H9 (cell line): ENCODE measurements around the gene CPA4. TPM values are rescaled to one million over a fixed set of nuclear protein-coding genes. Genes with fewer than 3 reads are reported as not detected.

Experiments used
- DNase-seq: peaks from one replicate; pipeline ENCODE4 v3.0.0-alpha.2; 2017
- H2AFZ ChIP-seq: one replicate; pipeline ENCODE4 v1.6.1; 2013; ENCODE audit warnings: mild to moderate bottlenecking, low read length, control low read depth, moderate library complexity
- H2AK5ac ChIP-seq: 2 replicates; pipeline ENCODE4 v1.6.1; 2013; ENCODE audit warnings: low read length, control low read depth, mixed read lengths; ENCODE audit not compliant: insufficient read length
- H2BK120ac ChIP-seq: one replicate; pipeline ENCODE4 v1.6.1; 2013; ENCODE audit warnings: low read depth, mild to moderate bottlenecking, low read length, control low read depth, inconsistent platforms; ENCODE audit not compliant: poor library complexity, severe bottlenecking
- H2BK12ac ChIP-seq: 2 replicates; pipeline ENCODE4 v1.6.1; 2013; ENCODE audit warnings: low read length, control low read depth, mixed read lengths, low read depth; ENCODE audit not compliant: insufficient read length
- H2BK15ac ChIP-seq: 2 replicates; pipeline ENCODE4 v1.6.1; 2013; ENCODE audit warnings: low read depth, low read length, control low read depth
- H2BK20ac ChIP-seq: one replicate; pipeline ENCODE4 v1.6.1; 2013; ENCODE audit warnings: low read depth, mild to moderate bottlenecking, low read length, control low read depth, inconsistent platforms; ENCODE audit not compliant: poor library complexity, severe bottlenecking
- H2BK5ac ChIP-seq: 2 replicates; pipeline ENCODE4 v1.6.1; 2013; ENCODE audit warnings: low read length, control low read depth, mixed read lengths; ENCODE audit not compliant: insufficient read length
- H3K14ac ChIP-seq: 2 replicates; pipeline ENCODE4 v1.6.1; 2013; ENCODE audit warnings: low read length, control low read depth; ENCODE audit not compliant: insufficient read depth
- H3K18ac ChIP-seq: 2 replicates; pipeline ENCODE4 v1.6.1; 2013; ENCODE audit warnings: low read depth, mild to moderate bottlenecking, mixed read lengths, low read length, control low read depth; ENCODE audit not compliant: insufficient read length
- H3K23ac ChIP-seq: 2 replicates; pipeline ENCODE4 v1.6.1; 2013; ENCODE audit warnings: low read length, control low read depth, mixed read lengths, low read depth; ENCODE audit not compliant: insufficient read length
- H3K23me2 ChIP-seq: 2 replicates; pipeline ENCODE4 v1.6.1; 2013; ENCODE audit warnings: low read depth, mild to moderate bottlenecking, mixed read lengths, low read length, control low read depth; ENCODE audit not compliant: insufficient read length, poor library complexity, severe bottlenecking
- H3K27ac ChIP-seq: 2 replicates; pipeline ENCODE4 v1.5.1; 2013; ENCODE audit warnings: low read length, control low read depth, mixed read lengths, low read depth; ENCODE audit not compliant: insufficient read length
- H3K27me3 ChIP-seq: 2 replicates; pipeline ENCODE4 v1.6.1; 2013; ENCODE audit warnings: low read length, control low read depth, inconsistent platforms; ENCODE audit not compliant: insufficient read depth
- H3K4ac ChIP-seq: 2 replicates; pipeline ENCODE4 v1.6.1; 2013; ENCODE audit warnings: low read depth, mild to moderate bottlenecking, control low read depth, inconsistent platforms, low read length, moderate library complexity
- H3K4me1 ChIP-seq: 2 replicates; pipeline ENCODE4 v1.6.1; 2013; ENCODE audit warnings: low read length, control low read depth, inconsistent platforms; ENCODE audit not compliant: insufficient read depth
- H3K4me2 ChIP-seq: 2 replicates; pipeline ENCODE4 v1.6.1; 2013; ENCODE audit warnings: low read length, control low read depth, mixed read lengths; ENCODE audit not compliant: insufficient read length, insufficient read depth
- H3K56ac ChIP-seq: 2 replicates; pipeline ENCODE4 v1.6.1; 2013; ENCODE audit warnings: low read depth, mild to moderate bottlenecking, mixed read lengths, low read length, control low read depth; ENCODE audit not compliant: insufficient read length
- H3K79me1 ChIP-seq: 2 replicates; pipeline ENCODE4 v1.6.1; 2013; ENCODE audit warnings: low read depth, mild to moderate bottlenecking, moderate library complexity, low read length, control low read depth, inconsistent platforms; ENCODE audit not compliant: insufficient read depth, poor library complexity, severe bottlenecking
- H3K79me2 ChIP-seq: 2 replicates; pipeline ENCODE4 v1.6.1; 2013; ENCODE audit warnings: low read length, control low read depth, inconsistent platforms; ENCODE audit not compliant: insufficient read depth
- H3K9ac ChIP-seq: 2 replicates; pipeline ENCODE4 v1.6.1; 2013; ENCODE audit warnings: low read length, control low read depth, mixed read lengths; ENCODE audit not compliant: insufficient read length; ENCODE audit errors: extremely low read depth
- H3K9me3 ChIP-seq: one replicate; pipeline ENCODE4 v1.6.1; 2013; ENCODE audit warnings: low read depth, low read length, inconsistent platforms; ENCODE audit not compliant: control insufficient read depth
- H3T11ph ChIP-seq: one replicate; pipeline ENCODE4 v1.6.1; 2013; ENCODE audit warnings: mild to moderate bottlenecking, low read length, control low read depth, inconsistent platforms
- H4K20me1 ChIP-seq: one replicate; pipeline ENCODE4 v1.6.1; 2013; ENCODE audit not compliant: control insufficient read depth, insufficient read length, insufficient read depth
- H4K5ac ChIP-seq: 2 replicates; pipeline ENCODE4 v1.6.1; 2013; ENCODE audit warnings: low read depth, mild to moderate bottlenecking, mixed read lengths, low read length, control low read depth; ENCODE audit not compliant: insufficient read length
- H4K8ac ChIP-seq: replicated peaks from 2 replicates; pipeline ENCODE4 v1.6.1; 2013; ENCODE audit warnings: low read length, control low read depth, mixed read lengths, low read depth; ENCODE audit not compliant: insufficient read length
- H4K91ac ChIP-seq: 2 replicates; pipeline ENCODE4 v1.6.1; 2013; ENCODE audit warnings: low read depth, mild to moderate bottlenecking, moderate library complexity, mixed read lengths, low read length, control low read depth; ENCODE audit not compliant: insufficient read length
- H3K27ac Mint-ChIP-seq, 3 experiments: 2 replicates in 2 of 3; 3 replicates in 1 of 3; pipeline ENCODE4 v1.8.0; 2020 to 2021; ENCODE audit warnings: mixed read lengths in 3 of 3, mild to moderate bottlenecking in 1 of 3, moderate library complexity in 1 of 3
- H3K27me3 Mint-ChIP-seq: 2 replicates; pipeline ENCODE4 v1.8.0; 2021; ENCODE audit warnings: low read depth, mild to moderate bottlenecking, moderate library complexity, mixed read lengths
- H3K36me3 Mint-ChIP-seq, 3 experiments: 2 replicates in 2 of 3; 3 replicates in 1 of 3; pipeline ENCODE4 v1.8.0; 2020 to 2021; ENCODE audit warnings: low read depth in 3 of 3, mixed read lengths in 3 of 3; ENCODE audit not compliant: insufficient read depth in 1 of 3
- H3K4me1 Mint-ChIP-seq, 2 experiments: 2 replicates each; pipeline ENCODE4 v1.8.0; 2020; ENCODE audit warnings: mixed read lengths in 2 of 2
- H3K4me3 Mint-ChIP-seq, 2 experiments: 2 replicates in 1 of 2; 3 replicates in 1 of 2; pipeline ENCODE4 v1.8.0; 2020 to 2021; ENCODE audit warnings: mild to moderate bottlenecking in 2 of 2, mixed read lengths in 2 of 2, moderate library complexity in 1 of 2
- H3K9me3 Mint-ChIP-seq, 2 experiments: 2 replicates in 1 of 2; 3 replicates in 1 of 2; pipeline ENCODE4 v1.8.0; 2020; ENCODE audit warnings: mild to moderate bottlenecking in 2 of 2, mixed read lengths in 2 of 2, moderate library complexity in 1 of 2
- CTCF ChIP-seq: fragments of 200-600 bp; sonication (generic); conservative IDR thresholded peaks from 3 replicates; pipeline ENCODE4 v1.8.0; 2021; ENCODE audit warnings: antibody characterized with exemption, mild to moderate bottlenecking
- WGBS: extraction: QIAGEN DNeasy Blood & Tissue Kit; methylation state at CpG from one replicate; pipeline ENCODE4 v1.1.7; 2013; ENCODE audit warnings: missing lambda C conversion rate, low lambda C conversion rate, mixed read lengths; ENCODE audit not compliant: insufficient read length; ENCODE audit errors: extremely low coverage; 5-methylcytosine and 5-hydroxymethylcytosine counted together
- total RNA-seq: library from RNA; stranded (reverse); gene quantifications from 2 replicates; pipeline ENCODE4 v1.2.1, GENCODE V29; 2021

CPA4 gene
- total RNA-seq, 1 experiment from 2014 or later: not detected

GRCh38 chr7:130286881-130287280 lies 6.1 kb upstream of the CPA4 start:
- Histone ChIP-seq H3T11ph (no peak overlapping the region), H3K9me3 (no peaks in the 10 kb centered on the region), H4K20me1 (no peaks in the 10 kb centered on the region), H3K4me2 (no peak overlapping the region), H2BK12ac (no peak overlapping the region), H3K27ac (no peak overlapping the region), H3K27me3 (no peaks in the 10 kb centered on the region), H2AFZ (no peak overlapping the region), H3K14ac (no peak overlapping the region), H2BK15ac (no peak overlapping the region), H3K4ac (no peak overlapping the region), H3K18ac (no peak overlapping the region), H2BK5ac (no peak overlapping the region), H3K23me2 (no peaks in the 10 kb centered on the region), H3K9ac (no peak overlapping the region), H2AK5ac (no peak overlapping the region), H3K79me1 (no peaks in the 10 kb centered on the region), H3K4me1 (no peaks in the 10 kb centered on the region), H3K23ac (no peak overlapping the region), H2BK20ac (no peak overlapping the region), H3K56ac (no peak overlapping the region), H4K8ac (no peak overlapping the region), H3K79me2 (no peaks in the 10 kb centered on the region), H4K5ac (no peak overlapping the region), H4K91ac (no peak overlapping the region), H2BK120ac (no peak overlapping the region)
- Mint-ChIP-seq H3K36me3 (no peaks in the 10 kb centered on the region), H3K27ac (peak overlapping the region in 1 of 3 experiments; percentile 24; a peak in 1 of 7 replicates), H3K4me1 (no peaks in the 10 kb centered on the region), H3K4me3 (no peak overlapping the region), H3K9me3 (no peaks in the 10 kb centered on the region), H3K27me3 (no peaks in the 10 kb centered on the region; the same call in 1 of the 2 replicates)
- WGBS: no CpG with 5 or more reads among the region's 1 CpG
- no peak for DNase-seq
- no peak for TF ChIP-seq CTCF
